Neural progenitor cell (in vitro differentiated cells): Measurements from ENCODE around the gene LELP1. TPM values are rescaled to one million over a fixed set of nuclear protein-coding genes. Genes with fewer than 3 reads are reported as not detected.

Experiments
- DNase-seq: peaks from one replicate; pipeline ENCODE4 v3.0.0-alpha.2; 2016; ENCODE audit warnings: low spot score
- H2AFZ ChIP-seq: fragments of 200-600 bp; sonication (generic); replicated peaks from 2 replicates; pipeline ENCODE4 v1.6.1; 2016; ENCODE audit warnings: antibody characterized with exemption
- H3F3A ChIP-seq: fragments of 200-600 bp; sonication (generic); 2 replicates; pipeline ENCODE4 v1.6.1; 2016; ENCODE audit warnings: antibody characterized with exemption, low read depth
- H3K27ac ChIP-seq: fragments of 200-600 bp; sonication (generic); 2 replicates; pipeline ENCODE4 v1.5.1; 2016; ENCODE audit warnings: mild to moderate bottlenecking
- H3K27me3 ChIP-seq: fragments of 200-600 bp; sonication (generic); 2 replicates; pipeline ENCODE4 v1.6.1; 2016; ENCODE audit warnings: mild to moderate bottlenecking, moderate library complexity
- H3K36me3 ChIP-seq: fragments of 200-600 bp; sonication (generic); 2 replicates; pipeline ENCODE4 v1.5.1; 2016
- H3K4me1 ChIP-seq: fragments of 200-600 bp; sonication (generic); 2 replicates; pipeline ENCODE4 v1.6.1; 2016; ENCODE audit warnings: mixed run types
- H3K4me2 ChIP-seq: fragments of 200-600 bp; sonication (generic); 2 replicates; pipeline ENCODE4 v1.6.1; 2016
- H3K4me3 ChIP-seq: fragments of 200-600 bp; sonication (generic); 2 replicates; pipeline ENCODE4 v1.5.1; 2016
- H3K79me2 ChIP-seq: fragments of 200-600 bp; sonication (generic); 2 replicates; pipeline ENCODE4 v1.6.1; 2016; ENCODE audit warnings: low read depth
- H3K9ac ChIP-seq: fragments of 200-600 bp; sonication (generic); 2 replicates; pipeline ENCODE4 v1.6.1; 2016
- H3K9me3 ChIP-seq: fragments of 200-600 bp; sonication (generic); 2 replicates; pipeline ENCODE4 v1.5.1; 2016; ENCODE audit warnings: low read depth
- H4K20me1 ChIP-seq: fragments of 200-600 bp; sonication (generic); 2 replicates; pipeline ENCODE4 v1.6.1; 2016; ENCODE audit warnings: low read depth
- H3K27ac Mint-ChIP-seq: 3 replicates; pipeline ENCODE4 v1.8.0; 2021; ENCODE audit warnings: mixed read lengths
- H3K27me3 Mint-ChIP-seq: 2 replicates; pipeline ENCODE4 v1.8.0; 2022; ENCODE audit warnings: low read depth, mild to moderate bottlenecking, inconsistent platforms, moderate library complexity, mixed read lengths; ENCODE audit not compliant: insufficient read depth
- H3K36me3 Mint-ChIP-seq: 3 replicates; pipeline ENCODE4 v1.8.0; 2021; ENCODE audit warnings: mixed read lengths
- H3K4me1 Mint-ChIP-seq: 3 replicates; pipeline ENCODE4 v1.8.0; 2021; ENCODE audit warnings: mixed read lengths
- H3K4me3 Mint-ChIP-seq: 3 replicates; pipeline ENCODE4 v1.8.0; 2021; ENCODE audit warnings: mild to moderate bottlenecking, moderate library complexity, mixed read lengths
- H3K9me3 Mint-ChIP-seq: 3 replicates; pipeline ENCODE4 v1.8.0; 2020; ENCODE audit warnings: mixed read lengths
- CTCF ChIP-seq: fragments of 200-600 bp; sonication (generic); IDR thresholded peaks from 2 replicates; pipeline ENCODE4 v1.5.1; 2017; ENCODE audit warnings: antibody characterized with exemption, mild to moderate bottlenecking
- EZH2 ChIP-seq: fragments of 200-600 bp; sonication (generic); IDR thresholded peaks from 2 replicates; pipeline ENCODE4 v1.6.1; 2017; ENCODE audit warnings: antibody characterized with exemption, mild to moderate bottlenecking, moderate library complexity
- EZH2phosphoT487 ChIP-seq: fragments of 200-600 bp; sonication (generic); IDR thresholded peaks from 2 replicates; pipeline ENCODE4 v1.6.1; 2017; ENCODE audit warnings: antibody characterized with exemption
- total RNA-seq: library from RNA; depleted of rRNA; stranded (reverse); fragments of >200 nt; gene quantifications from 2 replicates; pipeline ENCODE4 v1.2.3, GENCODE V29; 2015; ENCODE audit warnings: low replicate concordance

Gene LELP1
- total RNA-seq, 1 donor from 2014 or later = not detected

DNA sequence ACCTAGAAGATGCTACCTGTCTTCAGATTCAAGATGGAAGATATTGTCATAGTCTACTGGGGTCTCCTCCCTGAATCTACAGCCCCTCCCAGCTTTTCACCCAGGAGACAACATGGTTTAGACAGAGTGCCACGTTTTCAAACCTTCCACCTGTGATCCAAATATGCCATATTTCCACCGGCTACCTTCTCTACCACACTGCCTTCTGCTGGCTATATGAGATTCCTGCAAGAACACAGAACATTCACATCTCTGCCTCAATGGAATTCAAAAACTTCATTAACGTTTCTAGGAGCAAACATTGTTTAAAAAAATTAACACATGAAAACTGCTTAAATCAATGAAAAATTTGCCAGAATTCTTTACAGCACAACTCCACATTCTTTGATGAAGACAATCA is 12.9 kb upstream of the LELP1 start:
- H3K79me2 ChIP-seq = no peaks in the 10 kb centered on the region
- no peak overlapping the region for H3K4me3 ChIP-seq
- Mint-ChIP-seq H3K9me3 (no peaks in the 10 kb centered on the region), H3K27ac (no peak overlapping the region), H3K36me3 (no peaks in the 10 kb centered on the region), H3K4me1 (no peaks in the 10 kb centered on the region), H3K4me3 (no peak overlapping the region), H3K27me3 (peaks cover 5% of the 10 kb centered on the region)
- no peak for DNase-seq
- H3K27ac ChIP-seq = no peak overlapping the region
- no peak overlapping the region for H3K4me2 ChIP-seq
- no peaks in the 10 kb centered on the region for H4K20me1 ChIP-seq
- H3F3A ChIP-seq = no peaks in the 10 kb centered on the region
- H3K4me1 ChIP-seq = no peaks in the 10 kb centered on the region
- no peak overlapping the region for H3K9ac ChIP-seq
- H3K27me3 ChIP-seq = no peaks in the 10 kb centered on the region
- no peaks in the 10 kb centered on the region for H3K36me3 ChIP-seq
- no peak overlapping the region for H2AFZ ChIP-seq
- H3K9me3 ChIP-seq = peaks cover 15% of the 10 kb centered on the region
- TF ChIP-seq CTCF (peak; percentile 31), EZH2 (no peak)

DNA sequence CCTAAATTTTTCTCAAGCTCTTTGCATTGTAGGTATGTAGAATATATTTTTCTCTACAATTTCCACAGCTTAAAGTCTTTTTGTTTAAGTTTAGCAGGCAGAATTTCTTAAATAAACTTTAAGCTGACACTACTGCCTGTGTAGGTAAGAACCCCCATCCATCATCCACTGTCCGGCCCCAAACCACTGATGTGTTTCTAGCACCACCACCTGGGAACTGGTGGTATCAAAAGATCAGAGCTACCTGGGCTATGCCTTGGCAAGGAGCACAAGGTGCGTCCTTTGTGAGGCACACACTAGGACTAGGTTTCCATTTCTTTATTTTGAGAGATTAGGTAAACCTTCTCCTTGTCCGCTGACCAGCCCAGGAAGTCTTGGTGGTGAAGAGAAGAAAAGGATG is 10.5 kb upstream of the LELP1 start:
- Histone ChIP-seq H3K9me3 (peaks cover 8% of the 10 kb centered on the region), H3K27me3 (no peaks in the 10 kb centered on the region), H3K9ac (no peak overlapping the region), H3K4me3 (no peak overlapping the region), H3K27ac (no peak overlapping the region), H4K20me1 (no peaks in the 10 kb centered on the region), H2AFZ (no peak overlapping the region), H3K4me1 (no peaks in the 10 kb centered on the region), H3F3A (no peaks in the 10 kb centered on the region), H3K36me3 (no peaks in the 10 kb centered on the region), H3K79me2 (no peaks in the 10 kb centered on the region), H3K4me2 (no peak overlapping the region)
- Mint-ChIP-seq H3K4me1 (no peaks in the 10 kb centered on the region), H3K4me3 (no peak overlapping the region), H3K9me3 (no peaks in the 10 kb centered on the region), H3K27ac (no peak overlapping the region), H3K36me3 (no peaks in the 10 kb centered on the region), H3K27me3 (peaks cover 13% of the 10 kb centered on the region)
- DNase-seq = peak; percentile 13
- TF ChIP-seq EZH2phosphoT487 (no peak), CTCF (peak; percentile 45), EZH2 (no peak)

- H4K20me1 ChIP-seq = no peaks in the 10 kb centered on the region
- Mint-ChIP-seq H3K9me3 (no peaks in the 10 kb centered on the region), H3K27me3 (peaks cover 13% of the 10 kb centered on the region)
These were observed 8.7 kb upstream of the LELP1 start for GRCh38 chr1:153194331-153195050.

More at GRCh38 chr1:153194331-153195050, 8.7 kb upstream of the LELP1 start:
- no peaks in the 10 kb centered on the region for H3K4me1 ChIP-seq
- no peak overlapping the region for H3K4me3 ChIP-seq
- H3F3A ChIP-seq = no peaks in the 10 kb centered on the region
- no peaks in the 10 kb centered on the region for H3K36me3 ChIP-seq
- H3K4me1 Mint-ChIP-seq = no peaks in the 10 kb centered on the region
- H3K9ac ChIP-seq = no peak overlapping the region
- H3K79me2 ChIP-seq = no peaks in the 10 kb centered on the region
- H3K36me3 Mint-ChIP-seq = no peaks in the 10 kb centered on the region
- no peaks in the 10 kb centered on the region for H3K27me3 ChIP-seq
- H3K27ac Mint-ChIP-seq = no peak overlapping the region
- no peak overlapping the region for H3K4me3 Mint-ChIP-seq
- DNase-seq = no peak
- H3K27ac ChIP-seq = no peak overlapping the region
- H3K9me3 ChIP-seq = peaks cover 3% of the 10 kb centered on the region
- no peak overlapping the region for H3K4me2 ChIP-seq
- H2AFZ ChIP-seq = no peak overlapping the region
- no peak for TF ChIP-seq CTCF
- no peak for TF ChIP-seq EZH2phosphoT487
